GM21528 (cell line): ENCODE results near the gene LSR.

Experiments used
- ATAC-seq: cut with Tn5 transposase; IDR thresholded peaks from one replicate; pipeline ENCODE4 v1.9.1; 2021; ENCODE audit warnings: mild to moderate bottlenecking, moderate library complexity; ENCODE audit not compliant: unreplicated experiment, low FRiP score

Gene LSR

DNA sequence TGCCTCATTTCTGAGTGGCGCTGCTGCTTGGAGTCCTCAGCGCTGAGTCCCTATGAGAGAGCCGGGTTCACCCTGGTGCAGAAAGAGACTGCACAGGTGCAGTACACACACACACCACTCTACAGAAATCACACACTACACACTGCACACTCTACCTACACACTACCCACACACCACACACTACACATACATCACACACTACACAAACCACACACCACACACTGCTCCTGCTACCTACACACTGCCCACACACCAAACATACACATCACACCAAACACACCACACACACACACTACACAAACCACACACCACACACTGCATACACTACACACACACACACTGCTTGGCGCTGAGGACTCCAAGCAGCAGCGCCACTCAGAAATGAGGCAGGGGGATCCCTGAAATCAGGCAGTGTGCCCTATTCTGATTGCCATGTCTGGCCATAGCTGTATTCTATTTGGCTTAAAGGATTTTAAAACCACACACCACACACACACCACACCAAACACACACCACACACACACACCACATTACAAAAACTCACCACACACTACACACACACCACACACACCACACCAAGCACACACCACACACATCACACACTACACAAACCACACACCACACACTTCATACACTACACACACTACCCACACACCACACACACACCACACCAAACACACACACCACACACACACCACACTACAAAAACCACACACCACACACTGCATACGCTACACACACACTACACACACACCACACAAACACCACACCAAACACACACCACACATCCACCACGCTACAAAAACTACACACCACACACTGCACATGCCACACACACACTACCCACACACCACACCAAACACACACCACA lies 48.1 kb downstream of the LSR start:
- no peak for ATAC-seq

DNA sequence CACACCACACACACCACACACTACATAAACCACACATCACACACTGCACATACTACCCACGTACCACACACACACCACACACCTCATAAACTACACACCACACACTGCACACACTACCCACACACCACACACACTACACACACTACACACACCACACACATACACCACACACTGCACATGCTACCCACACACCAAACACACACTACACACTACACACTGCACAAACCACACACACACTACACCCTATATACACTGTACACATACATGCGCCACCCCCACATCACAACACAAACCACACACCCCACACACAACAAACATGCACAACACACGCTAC lies 48.7 kb downstream of the LSR start:
- ATAC-seq, result no peak

DNA sequence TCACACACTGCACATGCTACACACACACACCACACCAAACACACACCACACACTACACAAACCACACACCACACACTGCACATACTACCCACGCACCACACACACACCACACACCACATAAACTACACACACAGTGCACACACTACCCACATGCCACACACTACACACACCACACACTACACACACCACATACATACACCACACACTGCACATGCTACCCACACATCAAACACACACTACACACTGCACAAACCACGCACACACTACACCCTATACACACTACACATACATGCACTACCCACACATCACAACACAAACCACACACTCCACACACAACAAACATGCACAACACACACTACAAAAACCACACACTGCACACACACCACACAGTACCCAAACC lies 49.1 kb downstream of the LSR start:
- no peak for ATAC-seq

DNA sequence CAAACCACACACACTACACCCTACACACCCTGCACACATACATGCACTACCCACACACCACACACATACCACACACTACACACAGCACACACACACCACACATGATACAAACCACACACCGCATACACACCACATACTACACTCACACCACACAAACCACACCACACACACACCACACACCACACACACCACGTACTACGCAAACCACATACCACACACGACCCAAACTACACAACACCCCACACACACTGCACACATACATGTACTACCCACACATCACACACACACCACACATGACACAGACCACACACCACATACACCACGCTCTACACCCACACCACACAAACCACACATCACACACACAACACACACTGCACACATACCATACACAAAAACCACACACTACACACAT lies 49.8 kb downstream of the LSR start:
- ATAC-seq, result no peak

DNA sequence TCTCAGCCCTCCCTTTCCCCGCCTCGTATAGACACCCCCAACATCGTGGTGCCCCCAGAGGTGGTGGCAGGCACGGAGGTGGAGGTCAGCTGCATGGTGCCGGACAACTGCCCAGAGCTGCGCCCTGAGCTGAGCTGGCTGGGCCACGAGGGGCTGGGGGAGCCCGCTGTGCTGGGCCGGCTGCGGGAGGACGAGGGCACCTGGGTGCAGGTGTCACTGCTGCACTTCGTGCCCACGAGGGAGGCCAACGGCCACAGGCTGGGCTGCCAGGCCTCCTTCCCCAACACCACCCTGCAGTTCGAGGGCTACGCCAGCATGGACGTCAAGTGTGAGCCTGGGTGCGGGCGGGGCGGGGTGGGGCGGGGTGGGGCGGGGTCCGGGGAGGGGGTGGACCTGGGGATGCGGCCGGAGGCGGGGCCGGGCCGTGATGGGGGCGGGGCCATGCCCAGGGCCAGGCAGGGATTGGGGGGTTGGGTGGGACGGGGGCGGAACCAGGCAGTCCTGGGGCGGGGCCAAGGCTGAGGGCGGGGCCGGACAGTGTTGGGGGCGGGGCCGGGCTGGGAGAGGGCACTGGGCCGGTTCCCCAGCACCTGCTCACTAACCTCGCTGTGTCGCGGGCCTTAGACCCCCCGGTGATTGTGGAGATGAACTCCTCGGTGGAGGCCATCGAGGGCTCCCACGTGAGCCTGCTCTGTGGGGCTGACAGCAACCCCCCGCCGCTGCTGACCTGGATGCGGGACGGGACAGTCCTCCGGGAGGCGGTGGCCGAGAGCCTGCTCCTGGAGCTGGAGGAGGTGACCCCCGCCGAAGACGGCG lies 50.9 kb downstream of the LSR start:
- no peak for ATAC-seq

DNA sequence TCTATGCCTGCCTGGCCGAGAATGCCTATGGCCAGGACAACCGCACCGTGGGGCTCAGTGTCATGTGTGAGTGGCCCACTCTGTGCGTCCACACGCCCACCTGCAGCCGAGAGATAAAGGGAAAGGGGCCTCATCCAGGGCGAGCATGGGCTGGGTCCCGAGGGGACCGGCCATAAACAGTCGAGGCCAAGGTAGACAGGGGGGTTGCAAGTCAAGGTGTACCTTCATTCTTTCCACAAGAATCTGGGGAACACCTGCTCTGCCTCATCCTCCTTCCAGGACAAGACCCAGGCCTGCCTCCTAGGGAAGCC lies 51.5 kb downstream of the LSR start:
- no peak for ATAC-seq

DNA sequence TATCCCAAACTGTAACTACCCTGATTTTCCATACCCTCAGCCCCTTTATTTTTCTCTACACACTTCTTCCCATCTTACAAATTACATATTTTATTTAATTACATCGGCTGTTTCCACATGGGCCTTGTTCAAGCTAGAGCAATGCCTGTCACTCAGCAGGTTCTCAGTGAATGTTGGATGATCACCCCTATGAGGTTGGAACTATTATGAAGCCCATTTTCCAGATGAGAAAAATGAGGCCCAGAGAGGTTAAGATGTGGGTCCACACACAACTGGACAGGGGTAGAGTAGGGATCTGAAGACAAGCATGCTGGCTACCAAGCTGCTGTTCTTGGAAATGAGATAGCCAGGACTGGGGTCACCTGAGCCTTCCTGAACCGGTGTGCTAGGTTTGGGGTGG lies 53.2 kb downstream of the LSR start:
- no peak for ATAC-seq

DNA sequence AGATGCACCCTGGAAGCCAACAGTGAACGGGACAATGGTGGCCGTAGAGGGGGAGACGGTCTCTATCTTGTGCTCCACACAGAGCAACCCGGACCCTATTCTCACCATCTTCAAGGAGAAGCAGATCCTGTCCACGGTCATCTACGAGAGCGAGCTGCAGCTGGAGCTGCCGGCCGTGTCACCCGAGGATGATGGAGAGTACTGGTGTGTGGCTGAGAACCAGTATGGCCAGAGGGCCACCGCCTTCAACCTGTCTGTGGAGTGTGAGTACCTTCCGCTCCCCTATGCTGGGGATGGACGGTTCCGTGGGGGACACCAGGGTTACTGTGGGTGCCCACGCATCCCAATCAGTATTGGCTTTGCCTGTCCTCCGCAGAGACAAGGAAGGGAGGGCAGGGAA lies 53.6 kb downstream of the LSR start:
- no peak for ATAC-seq

DNA sequence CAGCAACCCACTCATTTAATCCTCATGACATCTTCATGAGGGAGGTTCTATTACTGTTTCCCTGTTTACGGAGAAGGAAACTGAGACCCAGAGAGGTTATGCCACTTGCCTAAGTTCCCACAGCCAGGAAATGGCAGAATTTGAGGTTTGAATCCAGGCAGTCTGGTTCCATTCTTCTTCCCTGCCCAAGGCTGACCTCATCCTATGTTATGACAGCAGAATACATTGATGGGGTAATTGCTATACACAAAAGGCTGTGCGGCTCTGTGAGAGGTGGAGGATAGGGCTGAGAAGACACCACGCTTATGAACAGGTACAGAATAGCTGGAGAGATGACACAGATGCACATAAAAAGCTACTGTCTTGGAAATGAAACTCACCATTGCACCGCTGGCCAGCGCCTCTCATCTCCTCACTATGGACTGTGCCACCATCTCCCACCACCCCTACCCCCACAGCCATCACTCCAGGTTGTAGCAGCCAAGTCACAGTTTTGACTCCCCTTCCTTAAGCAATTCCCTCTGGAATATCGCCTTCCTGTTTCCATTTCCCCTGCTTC lies 54.6 kb downstream of the LSR start:
- ATAC-seq, result no peak

DNA sequence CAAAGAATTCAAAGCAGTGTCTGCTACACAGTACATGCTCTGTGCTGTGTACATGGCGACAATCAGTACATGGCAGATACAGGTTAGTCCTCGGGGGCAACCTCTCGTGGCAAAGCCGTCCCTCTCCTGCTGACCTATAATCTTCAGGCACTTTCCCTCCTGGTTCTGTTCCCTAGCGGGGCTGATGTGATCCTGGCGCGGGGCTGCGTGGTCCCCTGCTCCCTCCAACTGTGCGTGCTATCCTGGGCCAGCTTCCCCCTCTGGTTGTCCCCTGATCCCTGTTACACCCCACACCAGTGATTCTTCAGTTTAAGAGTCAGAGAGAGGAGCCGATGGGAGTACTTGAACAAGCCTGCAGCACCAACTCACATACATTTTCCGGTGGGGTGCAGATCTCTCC lies 55.2 kb downstream of the LSR start:
- ATAC-seq, result no peak

DNA sequence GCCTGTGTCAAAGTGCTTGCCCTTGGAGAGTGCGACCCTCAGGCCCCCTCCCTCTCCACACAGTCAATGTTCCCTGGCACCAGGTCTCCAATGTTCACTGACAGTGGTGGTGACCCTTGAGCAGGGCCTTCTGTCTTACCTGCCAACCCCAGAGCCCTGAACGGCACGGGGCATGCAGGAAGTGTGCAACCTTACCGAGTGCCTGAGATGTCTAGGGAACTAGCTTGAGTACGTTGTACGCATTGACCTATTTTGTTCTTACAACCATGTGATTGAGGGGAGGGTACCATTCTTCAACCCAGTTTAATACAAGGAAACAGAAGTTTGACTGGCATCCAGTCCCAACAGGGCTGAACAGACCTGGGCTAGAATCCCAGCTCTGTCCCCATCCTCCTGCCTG lies 56.4 kb downstream of the LSR start:
- ATAC-seq, result no peak

DNA sequence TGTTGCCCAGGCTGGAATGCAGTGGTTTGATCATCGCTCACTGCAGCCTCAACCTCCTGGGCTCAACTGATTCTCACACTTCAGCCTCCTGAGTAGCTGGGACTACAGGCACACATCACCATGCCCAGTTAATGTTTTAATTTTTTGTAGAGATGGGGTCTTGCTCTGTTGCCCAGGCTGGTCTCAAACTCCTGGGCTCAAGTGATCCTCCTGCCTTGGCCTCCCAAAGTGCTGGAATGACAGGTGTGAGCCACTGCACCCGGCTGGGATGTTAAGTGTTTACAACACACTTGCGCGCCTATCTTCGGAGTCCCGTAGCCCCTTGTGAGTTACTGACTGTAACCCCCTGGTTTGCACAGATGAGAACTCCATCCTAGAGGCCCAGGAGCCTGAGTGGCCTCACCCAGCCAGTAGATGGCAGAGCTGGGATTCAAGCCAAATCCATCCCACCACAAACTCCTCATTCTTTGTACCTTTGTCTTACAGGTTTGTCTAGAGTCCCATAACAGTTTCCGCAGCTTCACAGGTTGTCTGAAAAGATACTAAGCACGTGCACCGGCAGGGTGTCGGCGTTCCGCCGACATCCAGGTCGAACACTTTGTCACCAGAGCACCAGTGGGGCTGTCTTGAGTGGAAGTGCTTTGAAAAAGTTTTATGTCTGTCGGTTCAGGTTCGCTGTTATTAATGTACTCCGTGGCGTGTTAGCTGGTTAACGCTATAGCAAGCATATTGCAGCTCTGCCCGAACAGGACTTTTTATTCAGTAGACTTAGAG lies 57.9 kb downstream of the LSR start:
- ATAC-seq, result no peak

DNA sequence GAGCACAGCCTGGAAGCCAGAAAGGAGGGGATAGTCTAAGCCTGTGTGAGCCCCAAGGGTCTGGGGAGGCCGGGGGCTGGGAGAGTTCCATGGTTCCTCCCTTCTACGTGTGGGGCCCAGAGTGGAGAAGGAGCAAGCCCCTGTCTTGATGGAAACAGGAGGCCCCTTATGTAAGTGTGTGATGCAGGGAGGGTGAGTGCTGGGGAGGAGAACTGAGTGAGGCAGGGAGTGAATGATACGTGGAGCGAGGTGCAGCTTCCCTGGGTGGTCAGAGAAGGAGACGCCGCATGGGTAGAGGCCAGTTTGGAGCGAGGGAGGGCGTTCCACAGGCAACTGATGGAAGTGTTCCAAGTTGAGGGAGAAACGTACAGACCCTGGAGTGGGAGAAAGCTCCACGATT lies 59.1 kb downstream of the LSR start:
- no peak for ATAC-seq

DNA sequence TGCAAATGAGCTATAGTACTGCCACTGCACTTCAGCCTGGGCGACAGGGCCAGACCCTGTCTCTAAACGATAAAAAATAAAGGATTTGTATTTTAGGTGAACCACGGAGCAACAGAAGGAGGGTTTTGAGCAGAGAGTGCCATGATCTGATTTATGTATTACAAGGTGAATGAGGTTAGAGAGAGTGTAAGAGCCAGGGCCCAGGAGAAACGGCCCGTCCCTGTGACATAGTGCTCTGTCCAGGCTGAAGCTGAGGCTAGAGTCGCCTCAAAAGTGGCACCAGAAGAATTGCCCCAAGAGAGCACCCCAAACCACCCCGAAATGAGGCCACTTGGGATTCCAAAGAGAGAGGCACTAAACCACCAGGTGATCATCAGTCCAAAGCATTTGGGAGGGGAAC lies 60.1 kb downstream of the LSR start:
- ATAC-seq, result no peak

DNA sequence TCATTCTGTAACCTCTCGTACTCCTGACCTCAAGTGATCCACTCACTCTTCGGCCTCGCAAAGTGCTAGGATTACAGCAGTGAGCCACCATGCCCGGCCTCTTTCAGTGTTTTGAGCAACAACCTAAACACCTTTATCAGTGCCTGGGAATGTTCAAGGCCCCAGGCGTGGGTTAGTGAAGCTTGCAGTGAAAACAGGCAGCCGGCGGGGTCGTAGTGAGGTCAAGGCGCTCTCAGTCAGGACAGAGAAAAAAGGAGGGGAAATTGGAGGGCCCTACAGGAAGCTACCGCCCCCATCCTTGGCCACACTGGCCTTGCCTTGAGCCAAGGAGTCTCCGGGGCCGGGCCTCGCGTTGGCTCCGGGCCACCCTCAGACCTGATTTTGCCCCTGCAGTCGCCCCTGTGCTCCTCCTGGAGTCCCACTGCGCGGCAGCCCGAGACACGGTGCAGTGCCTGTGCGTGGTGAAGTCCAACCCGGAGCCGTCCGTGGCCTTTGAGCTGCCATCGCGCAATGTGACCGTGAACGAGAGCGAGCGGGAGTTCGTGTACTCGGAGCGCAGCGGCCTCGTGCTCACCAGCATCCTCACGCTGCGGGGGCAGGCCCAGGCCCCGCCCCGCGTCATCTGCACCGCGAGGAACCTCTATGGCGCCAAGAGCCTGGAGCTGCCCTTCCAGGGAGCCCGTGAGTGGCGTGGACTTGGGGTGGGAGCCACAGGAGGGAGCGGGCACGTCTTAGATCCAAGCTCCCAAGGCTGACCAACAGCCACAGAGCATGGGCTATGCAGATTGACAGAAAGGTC lies 60.9 kb downstream of the LSR start:
- ATAC-seq, result no peak

DNA sequence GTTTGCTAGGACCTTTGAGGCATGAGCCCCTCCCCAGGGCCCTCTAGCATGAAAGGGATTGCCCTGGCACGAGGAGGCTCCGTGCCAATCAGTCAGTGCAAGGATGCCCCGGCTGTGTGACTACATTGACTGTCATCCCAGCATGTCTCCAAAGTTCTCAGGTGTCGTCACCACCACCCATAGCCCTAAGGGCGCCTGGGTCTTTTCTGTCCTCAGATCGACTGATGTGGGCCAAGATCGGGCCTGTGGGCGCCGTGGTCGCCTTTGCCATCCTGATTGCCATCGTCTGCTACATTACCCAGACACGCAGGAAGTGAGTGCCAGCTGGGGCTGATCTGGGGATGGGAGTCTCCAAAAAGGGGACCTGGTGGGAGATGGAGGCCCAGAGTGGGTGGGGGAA lies 61.5 kb downstream of the LSR start:
- ATAC-seq, result no peak

DNA sequence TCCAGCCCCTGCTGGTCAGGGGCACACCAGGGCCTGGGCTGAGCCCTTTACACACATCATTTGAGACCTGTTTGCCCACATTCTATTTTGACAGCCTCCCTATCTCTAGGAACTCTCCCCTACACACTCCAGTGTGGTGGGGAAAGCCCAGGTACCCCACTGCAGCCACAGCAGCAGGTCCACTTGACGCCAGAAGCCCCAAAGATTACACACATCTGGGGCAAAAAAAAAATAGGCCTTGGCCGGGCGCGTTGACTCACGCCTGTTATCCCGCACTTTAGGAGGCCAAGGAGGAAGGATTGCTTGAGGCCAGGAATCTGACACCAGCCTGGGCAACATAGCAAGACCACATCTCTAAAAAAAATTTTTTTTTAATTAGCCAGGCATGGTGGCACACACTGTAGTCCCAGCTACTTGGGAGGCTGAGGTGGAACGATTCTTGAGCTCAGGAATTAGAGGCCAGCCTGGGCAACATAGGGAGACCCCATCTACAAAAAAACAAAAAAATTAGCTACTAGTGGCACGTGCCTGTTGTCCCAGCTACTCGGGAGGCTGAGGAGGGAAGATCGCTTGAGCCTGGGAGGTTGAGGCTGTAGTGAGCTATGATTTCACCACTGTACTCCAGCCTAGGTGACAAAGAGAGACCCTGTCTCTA lies 62.1 kb downstream of the LSR start:
- ATAC-seq, result no peak

DNA sequence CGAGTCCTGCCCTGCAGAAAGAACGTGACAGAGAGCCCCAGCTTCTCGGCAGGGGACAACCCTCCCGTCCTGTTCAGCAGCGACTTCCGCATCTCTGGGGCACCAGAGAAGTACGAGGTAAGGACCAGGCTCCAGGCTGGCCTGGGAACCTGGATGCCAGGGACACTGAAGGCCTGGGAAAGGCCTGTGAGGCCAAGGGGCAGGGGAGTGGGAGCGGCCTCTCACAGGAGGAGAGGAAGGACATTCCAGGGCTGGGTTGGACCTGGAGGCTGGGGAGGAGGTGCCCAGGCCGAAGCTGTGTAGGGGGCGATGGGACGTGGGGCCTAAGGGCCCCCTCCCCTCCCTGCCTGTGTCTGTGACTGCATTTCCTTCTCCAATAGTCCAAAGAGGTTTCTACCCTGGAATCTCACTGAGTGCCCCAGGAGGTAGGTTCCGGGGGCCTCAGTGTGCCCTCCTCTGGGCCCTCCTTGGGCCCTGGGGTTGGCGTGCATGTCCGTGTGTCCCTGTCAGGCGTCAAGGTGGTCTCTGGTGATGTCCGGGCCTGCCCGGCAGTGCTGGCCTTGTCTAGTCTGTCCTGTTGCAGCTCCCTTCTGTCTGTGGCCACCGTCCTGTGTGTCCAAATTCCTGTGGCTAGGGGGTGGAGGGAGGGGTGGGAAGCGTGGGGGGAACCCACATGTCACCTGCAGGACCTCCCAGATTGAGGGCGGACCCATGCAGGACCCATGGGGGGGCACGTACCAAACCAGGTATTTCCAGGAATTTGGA lies 63.3 kb downstream of the LSR start:
- no peak for ATAC-seq

DNA sequence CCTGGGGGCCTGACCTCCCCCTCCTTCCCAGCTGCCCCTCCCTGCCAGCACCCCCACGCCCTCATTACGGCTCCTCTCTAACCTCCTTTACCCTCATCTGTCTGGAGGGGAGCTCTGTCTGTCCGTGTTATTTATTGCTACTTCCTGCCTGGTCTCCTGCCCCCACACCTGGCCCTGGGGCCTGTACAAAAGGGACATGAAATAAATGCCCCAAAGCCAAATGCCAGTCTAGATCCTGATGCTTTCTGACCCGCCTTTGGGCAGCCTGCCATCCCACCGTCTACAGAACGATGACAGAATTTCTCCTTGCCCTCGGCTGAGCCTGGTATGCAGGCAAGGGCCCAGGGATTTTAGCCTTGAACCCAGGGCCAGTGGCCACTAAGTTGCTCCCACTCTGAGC lies 64.8 kb downstream of the LSR start:
- ATAC-seq, result no peak
